GM21737 (cell line): Measurements from ENCODE around the gene PPCDC.
A peak's percentile ranks its signal among the peaks of the same experiment; 100 is the strongest.
"Not testable (repeated sequence)": the region's sequence is repeated elsewhere in the genome, so short reads cannot be mapped to it uniquely, and the experiment has no call there.

Source experiments
- ATAC-seq: cut with Tn5 transposase; IDR thresholded peaks from one replicate; pipeline ENCODE4 v1.9.1; 2021; ENCODE audit warnings: mild to moderate bottlenecking, moderate library complexity; ENCODE audit not compliant: unreplicated experiment

Gene PPCDC

DNA sequence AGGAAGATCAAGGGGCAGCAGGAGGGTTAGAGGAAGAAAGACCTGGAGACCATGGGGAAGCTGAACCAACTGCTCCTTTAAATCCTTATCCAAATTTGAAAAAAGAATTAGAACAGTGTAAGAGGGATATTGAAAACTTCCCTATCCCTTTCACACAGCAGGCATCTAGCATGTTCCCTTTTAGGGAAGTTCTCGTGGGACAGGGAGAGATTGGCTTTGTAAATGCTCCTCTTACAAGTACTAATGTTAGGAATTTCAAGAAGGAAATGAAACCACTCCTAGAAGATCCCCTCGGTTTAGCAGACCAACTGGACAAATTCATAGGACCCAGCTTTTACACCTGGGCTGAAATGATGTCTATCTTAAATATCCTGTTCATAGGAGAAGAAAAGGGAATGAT lies 41.5 kb downstream of the PPCDC start:
- ATAC-seq = no peak

DNA sequence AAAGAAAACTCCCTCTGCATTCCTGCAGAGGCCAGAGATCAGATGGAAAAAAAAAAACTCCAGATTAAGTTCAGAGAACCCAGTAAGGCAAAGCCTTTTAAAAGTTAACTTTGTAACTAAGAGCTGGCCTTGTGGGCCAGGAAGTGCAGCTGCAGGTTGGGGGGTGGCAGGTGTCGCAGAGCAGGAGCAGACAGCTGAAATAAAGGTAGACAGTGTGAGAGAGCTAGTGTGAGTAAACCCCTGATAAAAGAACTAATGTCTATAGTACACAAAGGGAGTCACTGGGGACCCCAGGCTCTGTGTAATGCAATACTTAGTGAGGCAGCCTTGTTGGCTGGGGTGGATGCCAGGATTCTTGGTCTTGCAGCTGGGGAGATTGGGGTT lies 42.1 kb downstream of the PPCDC start:
- ATAC-seq = no peak

DNA sequence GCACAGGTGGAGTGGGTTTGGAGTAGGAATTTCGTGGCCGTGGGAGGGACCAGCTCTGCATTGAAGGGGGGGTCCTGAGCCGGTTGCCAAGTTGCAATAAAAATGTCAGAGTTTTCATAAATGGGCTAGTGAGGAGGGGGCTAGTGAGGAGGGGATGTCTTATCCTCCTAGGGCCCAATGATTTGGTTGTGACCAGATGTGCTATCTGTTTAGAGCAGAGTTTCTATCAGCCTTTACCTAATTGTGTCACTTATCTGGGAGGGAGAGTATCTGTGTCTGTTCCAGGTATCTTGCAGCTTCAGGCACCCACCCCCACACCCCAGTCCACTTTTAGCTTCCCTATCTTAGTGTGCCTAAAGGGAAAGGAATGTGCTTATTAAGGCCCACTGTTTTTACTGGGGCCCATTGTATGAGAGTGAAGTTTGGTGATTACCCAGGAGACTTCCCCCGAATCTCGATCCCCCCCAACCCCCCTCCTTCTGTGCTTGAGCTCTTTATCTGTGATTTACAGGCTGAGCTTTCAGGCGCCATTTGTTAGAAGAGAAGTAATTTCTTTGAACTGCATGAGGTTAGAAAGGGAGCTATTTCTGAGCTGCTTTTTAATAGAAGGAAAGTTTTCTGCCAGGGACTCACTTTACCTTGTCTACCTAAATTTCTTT lies 42.6 kb downstream of the PPCDC start:
- ATAC-seq = no peak

DNA sequence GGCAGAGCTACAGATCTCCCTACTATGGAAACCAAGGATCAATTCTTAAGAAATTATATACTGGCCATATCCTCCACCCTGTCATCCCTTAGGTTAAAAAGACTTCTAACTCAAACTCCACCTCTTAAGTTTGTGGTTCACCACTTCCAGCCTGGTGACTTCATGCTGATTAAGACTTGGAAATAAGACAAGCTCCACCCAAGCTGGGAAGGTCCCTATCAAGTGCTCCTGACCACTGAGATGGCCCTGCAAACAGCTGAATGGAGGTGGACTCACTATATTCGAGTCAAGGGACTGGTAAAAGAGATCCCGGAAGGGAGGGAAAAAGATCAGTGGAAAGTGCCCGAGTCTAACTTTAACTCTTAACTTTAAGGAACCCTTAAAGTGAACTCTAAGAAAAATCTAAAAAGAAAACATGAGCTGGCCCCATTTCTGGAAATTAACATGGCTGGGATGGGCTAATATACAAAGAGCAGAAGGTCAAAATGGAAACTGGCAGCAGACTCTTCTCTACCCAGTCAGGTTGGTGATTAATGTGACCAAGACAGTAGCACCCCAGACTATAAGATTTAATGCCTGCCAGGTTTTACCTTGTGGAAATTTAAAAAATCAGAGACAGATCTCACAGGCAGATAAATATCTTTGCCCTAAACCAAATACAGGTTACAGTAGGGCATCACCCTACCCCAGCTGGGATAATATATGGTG lies 43.9 kb downstream of the PPCDC start:
- ATAC-seq = no peak

DNA sequence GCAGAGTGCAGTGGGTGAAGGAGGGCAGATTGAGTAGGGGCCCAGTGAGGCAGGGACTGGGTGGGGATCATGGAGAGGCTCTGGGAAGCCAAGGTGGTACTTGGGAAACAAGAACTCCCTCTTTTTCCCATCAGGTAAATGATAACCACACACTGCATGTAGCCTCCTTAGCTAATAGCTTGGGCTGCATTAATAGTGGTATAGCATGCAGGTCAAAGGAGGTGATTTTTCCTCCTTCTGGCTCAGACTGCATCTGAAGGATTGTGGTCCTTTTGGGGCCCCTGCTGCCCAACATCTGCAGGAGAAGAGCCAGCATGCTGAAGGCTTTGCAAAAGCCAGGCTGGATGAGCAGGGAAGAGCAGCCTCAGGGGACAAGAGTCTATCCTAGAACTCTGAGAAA lies 45.4 kb downstream of the PPCDC start:
- ATAC-seq = no peak

DNA sequence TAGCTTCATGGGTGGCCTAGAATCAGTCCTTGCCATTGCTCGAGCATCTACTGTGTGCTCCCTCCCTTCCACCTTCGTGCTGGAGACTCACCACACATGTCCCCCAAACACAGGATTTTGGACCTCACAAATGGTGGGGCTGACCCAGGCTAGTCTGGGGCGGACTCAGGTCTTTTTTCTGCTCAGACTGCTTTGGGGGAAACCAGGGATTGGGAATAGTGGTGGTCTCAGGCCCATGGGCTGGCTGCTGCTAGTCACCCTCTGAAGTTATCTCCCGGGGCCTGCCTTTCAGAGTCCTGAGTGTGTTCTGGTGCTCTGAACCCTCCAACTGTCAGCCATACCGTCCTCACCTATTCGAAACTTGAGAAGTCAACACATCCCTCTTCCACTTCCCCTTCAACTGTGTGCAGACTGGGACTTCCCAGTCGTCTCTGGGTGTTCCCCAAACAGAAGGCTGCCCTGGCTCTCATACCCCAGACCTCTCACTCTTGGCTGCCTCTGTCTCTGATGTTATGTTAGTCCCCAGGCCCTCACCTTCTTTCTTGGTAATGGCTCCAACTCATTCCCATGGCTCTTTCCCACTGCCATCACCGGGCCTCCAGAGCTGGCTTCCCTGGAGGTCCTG lies 46.0 kb downstream of the PPCDC start:
- peak; percentile 72 for ATAC-seq

DNA sequence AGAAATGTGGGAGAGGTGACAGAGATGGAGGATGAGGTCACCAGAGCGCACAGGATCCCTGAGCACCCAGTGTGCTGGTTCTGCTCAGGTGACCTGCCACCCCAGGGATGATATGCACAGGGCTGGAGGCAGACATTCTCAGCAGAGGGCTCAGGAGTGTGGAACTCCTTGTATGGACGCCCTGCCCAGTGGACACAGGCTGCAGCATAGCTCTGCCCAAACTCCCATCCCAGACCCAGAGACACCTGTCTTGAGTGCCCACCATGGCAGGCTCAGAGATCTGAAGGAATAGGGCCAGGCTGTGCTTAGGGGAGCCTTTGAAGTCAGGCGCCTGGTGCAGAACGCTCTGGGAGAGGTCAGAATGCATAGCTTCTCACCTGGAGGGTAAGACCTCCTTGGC lies 47.3 kb downstream of the PPCDC start:
- no peak for ATAC-seq

DNA sequence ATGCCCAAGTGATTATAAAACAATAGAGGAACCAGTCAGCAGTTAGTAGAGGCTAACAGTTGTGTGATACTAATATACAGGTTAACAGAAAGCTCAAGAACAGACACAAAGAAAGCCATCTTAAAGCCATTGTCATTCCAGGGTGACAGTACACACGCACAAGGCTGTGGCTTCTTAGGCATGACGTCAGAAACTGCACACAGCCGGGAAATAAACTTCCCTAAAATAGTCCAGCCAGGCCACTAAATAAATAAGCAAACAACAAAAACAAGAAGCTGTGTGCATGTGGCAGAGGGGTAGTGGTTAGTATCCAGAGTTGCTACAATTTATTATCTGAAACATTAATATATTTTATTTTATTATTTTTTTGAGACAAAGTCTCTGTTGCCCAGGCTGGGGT lies 49.8 kb downstream of the PPCDC start:
- ATAC-seq = no peak

DNA sequence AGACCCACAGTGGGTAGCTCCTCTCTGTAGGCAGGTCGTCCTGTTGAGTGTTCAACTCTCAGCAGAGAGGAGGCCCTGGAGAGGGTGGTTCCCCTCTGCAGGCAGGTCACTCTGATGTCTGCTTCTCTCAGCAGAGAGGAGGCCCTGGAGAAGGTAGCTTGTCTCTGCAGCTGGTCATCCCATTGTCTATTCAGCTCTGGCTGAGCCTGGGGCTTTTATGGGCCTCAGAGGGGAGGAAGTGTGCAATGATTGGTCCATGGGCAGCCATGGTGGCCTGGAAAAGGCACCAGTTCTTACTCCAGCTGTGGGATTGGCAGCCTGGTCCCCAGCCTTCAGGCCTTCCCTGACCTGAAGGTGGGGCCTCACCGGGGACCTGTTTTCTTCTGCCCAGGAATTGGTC lies 52.9 kb downstream of the PPCDC start:
- no peak for ATAC-seq

DNA sequence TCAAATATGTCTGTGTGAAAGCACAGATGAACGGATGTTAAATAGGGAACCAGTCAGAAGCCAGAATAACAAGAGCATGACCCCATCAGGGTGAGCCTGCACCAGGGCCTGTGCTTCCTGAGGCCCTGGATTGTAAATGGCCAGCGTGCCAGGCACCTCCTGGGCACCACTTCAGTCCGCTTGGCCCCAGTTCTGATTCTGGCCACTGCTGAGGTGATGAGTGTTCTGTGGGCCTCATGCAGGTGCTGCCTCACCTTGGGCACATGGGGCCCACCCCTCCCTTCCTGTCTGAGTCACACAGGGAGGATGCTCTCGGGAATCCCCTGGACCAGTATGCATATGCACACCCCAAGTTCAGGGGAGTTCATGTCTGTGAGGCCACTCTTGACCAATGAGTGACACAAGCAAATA lies 54.2 kb downstream of the PPCDC start:
- ATAC-seq = not testable (repeated sequence)

DNA sequence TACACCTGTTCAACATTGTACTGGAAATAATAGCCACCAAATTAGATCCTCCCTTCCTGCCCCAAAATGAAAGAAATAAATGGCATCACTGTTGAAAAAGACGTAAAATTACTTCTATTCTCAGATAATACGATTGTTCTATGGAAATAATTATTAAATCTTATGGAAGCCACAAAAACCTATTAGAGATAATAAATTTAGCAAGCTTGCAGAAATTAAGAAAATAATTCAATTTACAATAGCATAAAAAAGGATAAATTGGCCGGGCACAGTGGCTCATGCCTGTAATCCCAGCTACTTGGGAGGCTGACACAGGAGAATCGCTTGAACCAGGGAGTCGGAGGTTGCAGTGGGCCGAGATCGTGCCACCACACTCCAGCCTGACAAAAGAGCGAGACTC lies 57.8 kb downstream of the PPCDC start:
- ATAC-seq = no peak

DNA sequence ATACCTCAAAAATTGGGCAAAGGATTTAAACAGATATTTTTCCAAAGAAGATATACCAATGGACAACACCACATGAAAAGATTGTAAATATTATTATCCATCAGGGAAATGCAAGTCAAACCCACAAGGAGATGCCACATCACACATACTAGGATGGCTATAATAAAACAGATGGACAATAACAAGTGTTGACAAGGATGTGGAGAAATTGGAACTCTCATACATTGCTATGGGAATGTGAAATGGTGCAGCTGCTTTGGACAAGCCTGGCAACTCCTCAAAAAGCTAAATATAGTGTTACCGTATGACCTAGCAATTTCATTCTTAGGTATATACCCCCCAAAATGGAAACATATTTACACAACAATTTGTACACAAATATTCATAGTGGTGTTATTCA lies 59.3 kb downstream of the PPCDC start:
- no peak for ATAC-seq

DNA sequence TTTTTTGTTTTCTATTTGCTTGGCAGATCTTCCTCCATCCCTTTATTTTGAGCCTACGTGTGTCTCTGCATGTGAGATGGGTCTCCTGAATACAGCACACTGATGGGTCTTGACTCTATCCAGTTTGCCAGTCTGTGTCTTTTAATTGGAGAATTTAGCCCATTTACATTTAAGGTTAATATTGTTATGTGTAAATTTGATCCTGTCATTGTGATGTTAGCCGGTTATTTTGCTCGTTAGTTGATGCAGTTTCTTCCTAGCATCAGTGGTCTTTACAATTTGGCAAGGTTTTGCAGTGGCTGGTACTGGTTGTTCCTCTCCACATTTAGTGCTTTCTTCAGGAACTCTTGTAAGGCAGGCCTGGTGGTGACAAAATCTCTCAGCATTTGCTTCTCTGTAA lies 62.3 kb downstream of the PPCDC start:
- ATAC-seq = not testable (repeated sequence)

DNA sequence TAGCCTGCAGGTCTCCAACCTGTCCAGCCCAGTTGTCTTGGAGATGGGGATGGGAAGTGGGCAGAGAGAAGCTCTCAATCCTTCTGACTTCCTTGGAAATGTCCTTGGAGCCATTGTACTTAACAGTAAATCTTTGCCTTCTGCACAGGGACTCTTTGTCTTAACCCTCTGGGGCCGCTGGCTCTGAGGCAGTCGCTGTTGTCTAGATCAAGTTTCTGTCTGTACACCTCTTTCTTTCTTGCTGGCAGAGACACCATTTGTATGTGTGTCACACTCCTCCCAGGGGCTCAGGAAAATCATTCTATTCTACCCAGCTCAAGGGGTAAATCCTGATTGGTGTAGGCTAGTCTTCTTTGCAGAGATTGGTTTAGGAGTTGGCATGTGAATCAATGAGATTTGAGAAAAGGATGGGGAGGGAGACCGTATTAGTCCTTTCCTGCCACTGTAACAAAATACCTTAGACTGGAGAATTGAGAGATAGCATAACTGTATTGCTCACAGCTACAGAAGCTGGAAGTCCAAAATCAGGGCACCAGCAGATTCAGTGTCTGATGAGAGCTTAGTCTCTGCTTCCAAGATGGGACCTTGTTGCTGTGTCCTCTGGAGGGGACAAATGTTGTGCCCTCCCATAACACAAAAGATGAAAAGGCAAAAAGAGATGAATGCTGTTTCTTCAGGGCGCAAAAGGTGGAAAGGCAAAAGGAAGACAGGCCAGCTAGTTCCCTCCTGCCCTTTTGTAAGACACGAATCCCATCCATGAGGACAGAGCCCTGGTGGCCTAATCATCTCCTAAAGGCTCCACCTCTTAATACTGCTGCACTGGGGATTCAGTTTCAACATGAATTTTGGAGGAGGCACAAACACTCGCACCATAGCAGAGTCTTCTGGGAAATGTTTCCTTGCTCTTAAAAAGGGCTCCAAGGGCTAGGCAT lies 66.3 kb downstream of the PPCDC start:
- no peak for ATAC-seq

DNA sequence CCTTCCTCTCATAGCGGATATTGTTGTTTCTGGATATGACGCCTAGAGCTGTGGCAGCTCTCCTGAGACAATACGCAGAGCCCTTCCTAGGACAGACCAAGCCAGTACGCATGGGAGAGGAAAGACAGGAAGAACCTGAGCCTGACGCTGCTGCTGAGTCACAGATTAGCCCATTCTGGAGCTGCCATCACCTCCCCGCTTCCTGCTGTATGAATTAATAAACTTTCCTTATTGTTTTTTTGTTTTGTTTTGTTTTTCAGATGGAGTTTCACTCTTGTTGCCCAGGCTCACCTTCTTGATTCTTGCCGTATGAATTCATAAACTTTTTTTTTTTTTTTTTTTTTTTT lies 67.0 kb downstream of the PPCDC start:
- ATAC-seq = no peak

DNA sequence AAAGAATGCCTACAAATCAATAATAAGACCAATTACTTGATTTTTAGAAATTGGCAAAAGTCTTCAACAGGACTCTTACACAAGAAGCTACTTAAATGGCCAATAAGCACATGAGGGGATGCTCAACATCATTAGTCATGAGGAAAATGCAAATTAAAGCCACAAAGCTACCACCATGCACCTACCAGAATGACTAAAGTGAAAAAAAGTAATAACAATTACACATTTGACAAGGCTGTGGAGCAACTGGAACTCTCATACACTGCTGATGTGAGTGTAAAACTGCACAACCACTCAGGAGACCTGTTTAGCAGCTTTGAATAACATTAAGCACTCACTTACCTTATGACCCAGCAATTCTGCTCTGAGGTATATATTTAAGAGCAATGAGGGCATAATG lies 68.4 kb downstream of the PPCDC start:
- no peak for ATAC-seq

DNA sequence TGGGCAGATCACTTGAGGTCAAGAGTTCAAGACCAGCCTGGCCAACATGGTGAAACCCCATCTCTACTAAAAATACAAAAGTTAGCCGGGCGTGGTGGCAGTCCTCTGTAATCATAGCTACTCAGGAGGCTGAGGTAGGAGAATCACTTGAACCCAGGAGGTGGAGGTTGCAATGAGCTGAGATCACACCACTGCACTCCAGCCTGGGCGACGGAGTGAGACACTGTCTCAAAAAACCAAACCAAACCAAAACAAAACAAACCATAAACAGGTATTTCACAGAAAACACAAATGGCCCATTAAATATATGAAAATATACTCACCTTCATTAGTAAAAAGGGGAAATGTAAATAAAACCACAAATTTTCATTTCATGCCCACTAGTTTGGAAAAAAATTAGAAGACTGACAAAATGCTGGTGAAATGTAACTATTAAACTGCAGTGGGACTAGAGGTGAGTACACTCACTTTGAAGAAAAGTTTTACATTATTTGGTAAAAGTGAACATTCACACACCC lies 71.6 kb downstream of the PPCDC start:
- ATAC-seq = peak; percentile 38

DNA sequence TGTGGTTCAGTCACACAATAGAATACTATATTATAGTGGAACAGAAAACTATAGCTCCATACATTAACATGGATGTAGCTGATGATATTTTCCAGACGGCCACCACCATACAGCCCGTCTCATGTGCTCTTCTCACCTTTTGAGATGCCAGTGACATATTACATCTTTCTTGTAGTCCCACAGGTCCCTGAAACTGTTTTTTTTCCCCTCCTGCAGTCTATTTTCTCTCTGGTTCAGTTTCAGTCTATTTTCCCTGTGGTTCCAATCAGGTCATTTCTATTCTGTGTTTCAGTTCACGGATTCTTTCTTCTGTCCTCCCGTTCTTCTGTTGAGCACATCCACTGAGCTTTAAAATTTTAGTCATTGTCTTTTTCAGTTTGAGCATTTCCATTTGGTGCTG lies 72.2 kb downstream of the PPCDC start:
- ATAC-seq = peak; percentile 36

DNA sequence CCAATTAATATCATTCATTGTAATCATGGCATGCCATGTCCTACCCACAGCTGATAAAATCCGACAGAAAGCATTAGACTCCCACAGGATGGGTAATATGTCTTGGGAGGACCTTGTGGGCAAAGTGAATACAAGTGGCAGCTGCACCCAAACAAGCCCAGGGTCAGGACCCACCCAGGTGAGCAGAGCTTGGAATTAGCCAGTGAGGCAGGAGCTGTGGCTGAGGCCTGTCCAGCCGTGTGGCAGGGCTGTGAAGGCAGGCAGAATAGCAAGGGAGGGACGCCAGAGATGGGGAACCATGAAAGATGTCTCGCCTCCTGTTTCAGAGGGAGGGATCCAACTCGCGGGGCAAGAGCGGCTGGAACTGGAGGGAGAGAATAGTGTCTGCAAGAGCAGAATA lies 74.5 kb downstream of the PPCDC start:
- no peak for ATAC-seq

DNA sequence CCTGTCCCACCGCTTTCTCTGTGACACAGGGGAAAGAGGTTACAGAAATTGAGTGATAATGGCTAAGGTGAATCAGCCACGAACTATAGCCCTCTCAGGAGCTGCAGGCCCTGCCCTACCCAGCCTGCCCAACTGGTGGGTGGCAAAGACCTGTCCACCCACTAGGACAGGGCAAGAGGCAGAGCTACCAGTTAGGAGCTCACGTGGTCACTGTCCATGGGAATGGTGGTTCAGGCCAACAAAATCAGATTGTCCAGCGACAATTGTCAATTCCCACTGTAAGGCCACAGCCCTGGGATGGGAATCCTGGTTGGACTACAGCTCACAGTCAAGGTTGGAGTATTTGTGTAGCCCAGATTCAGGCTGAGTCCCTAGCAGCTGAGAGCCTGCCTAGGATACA lies 75.0 kb downstream of the PPCDC start:
- ATAC-seq = no peak
